ENCODE data around the gene DCTPP1.
"Not testable (repeated sequence)": the region's sequence is repeated elsewhere in the genome, so short reads cannot be mapped to it uniquely, and the experiment has no call there.

Gene DCTPP1

DNA sequence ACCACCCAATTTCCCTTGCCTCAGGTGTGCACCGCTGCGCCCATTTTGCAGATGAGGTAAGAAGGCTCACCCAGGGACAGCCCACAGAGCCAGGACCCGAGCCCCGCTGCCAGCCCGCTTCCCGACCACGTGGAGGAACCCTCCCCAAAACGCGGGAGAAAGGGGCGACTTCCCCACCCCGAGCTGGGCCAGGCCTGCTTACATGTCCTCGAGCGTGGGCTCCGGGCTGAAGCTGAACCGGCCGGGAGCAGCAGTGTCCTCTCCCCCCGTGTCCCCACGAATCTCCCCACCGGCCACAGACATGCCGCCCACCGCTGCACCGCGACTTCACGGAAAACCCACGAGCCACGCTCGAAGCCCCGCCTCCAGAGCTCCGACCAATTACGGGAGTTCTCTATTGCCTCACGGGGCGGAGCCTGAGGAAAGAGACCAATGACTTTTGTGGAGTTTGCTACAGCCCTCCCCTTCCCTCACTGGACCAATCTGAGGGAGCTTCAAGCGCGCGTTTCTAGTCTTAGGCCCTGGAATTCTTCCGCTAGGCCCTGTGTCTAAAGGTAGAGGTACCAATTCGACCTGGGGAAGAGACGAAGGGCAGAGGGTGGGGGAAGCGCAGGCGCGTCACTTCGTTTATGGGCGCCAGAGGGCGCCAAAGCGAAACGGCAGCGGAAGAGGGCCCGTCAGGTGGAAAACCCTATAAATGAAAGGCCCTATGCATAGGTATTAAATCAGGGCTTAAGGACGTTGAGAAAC, at the start of gene DCTPP1:
TSS of gene DCTPP1 (minus strand) at position 353 of the 750 bp plus-strand sequence. CDS start at position 303, 50 bp downstream.
- DNase-seq, result peak; percentile 98 to 99

DNA sequence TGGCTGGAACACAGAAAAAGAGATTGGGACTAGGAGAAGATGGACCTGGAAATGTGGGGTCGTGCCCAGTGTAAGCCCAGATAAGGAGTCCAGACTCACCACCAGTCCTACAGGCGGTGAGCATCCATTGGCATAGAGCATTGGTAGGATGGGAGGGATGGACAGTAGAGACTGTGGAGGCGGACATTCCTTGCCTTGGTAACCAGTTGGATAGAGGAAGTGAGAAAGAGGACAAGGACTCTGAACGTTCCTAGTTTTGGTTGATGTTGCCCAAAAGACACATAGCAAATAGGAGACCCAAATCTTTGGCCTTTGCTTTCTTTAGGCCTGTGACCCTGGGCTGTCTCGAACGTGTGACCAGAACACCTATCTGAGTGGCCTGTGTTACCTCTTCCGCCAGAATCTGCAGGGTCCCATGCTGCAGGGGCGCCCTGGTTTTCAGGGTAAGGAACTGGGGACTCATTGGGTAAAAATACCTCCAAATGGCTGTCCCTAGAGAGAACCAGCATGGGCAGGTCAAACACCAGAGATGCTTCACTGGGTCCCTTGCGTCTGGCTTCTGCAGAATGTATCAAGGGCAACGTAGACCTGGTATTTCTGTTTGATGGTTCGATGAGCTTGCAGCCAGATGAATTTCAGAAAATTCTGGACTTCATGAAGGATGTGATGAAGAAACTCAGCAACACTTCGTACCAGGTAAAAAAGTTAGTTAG, 49.1 kb upstream of the DCTPP1 start:
- DNase-seq, result no peak

DNA sequence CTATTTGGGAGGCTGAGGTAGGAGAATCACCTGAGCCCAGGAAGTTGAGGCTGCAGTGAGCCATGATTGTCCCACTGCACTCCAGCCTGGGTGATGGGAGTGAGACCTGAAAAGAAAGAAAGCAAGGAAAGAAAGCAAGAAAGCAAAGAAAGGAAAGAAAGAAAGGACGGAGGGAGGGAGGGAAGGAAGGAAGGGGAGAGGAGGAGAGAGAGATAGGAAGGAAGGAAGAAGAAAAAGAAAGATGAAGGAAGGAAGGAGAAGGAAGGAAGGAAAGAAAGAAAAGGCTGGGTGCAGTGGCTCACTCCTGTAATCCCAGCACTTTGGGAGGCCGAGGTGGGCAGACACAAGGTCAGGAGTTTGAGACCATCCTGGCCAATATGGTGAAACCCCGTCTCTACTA, 47.9 kb upstream of the DCTPP1 start:
- DNase-seq, result not testable (repeated sequence)

DNA sequence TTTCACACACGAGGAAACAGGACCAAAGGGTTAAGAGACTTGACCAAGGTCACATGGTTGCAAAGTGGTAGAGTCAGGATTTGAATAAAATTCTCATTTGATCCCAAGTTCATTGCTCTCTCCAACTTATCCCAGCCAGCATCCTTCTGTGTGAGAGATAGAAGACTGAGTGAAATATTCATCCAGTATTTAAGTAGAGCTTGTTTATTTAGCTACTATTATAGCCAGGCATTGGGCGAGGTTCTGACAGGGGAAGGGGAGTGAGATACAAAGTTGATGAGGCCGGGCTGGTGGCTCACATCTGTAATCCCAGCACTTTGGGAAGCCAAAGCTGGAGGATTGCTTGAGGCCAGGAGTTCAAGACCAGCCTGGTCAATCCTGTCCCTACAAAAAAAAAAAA, 47.2 kb upstream of the DCTPP1 start:
- no peak for DNase-seq

DNA sequence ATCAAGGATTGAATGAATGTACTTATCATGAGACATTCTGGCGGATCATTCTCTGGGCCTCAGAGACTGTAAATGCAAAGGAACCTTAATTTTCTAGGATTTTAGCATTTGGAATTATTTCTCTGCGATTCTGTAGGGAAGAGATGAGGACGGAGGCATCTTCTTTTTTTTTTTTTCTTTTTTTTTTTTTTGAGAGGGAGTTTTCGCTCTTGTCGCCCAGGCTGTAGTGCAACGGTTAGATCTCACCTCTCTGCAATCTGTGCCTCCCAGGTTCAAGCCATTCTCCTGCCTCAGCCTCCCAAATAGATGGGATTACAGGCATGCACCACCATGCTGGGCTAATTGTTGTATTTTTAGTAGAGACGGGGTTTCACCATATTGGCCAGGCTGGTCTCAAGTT, 44.9 kb upstream of the DCTPP1 start:
- DNase-seq, result no peak

DNA sequence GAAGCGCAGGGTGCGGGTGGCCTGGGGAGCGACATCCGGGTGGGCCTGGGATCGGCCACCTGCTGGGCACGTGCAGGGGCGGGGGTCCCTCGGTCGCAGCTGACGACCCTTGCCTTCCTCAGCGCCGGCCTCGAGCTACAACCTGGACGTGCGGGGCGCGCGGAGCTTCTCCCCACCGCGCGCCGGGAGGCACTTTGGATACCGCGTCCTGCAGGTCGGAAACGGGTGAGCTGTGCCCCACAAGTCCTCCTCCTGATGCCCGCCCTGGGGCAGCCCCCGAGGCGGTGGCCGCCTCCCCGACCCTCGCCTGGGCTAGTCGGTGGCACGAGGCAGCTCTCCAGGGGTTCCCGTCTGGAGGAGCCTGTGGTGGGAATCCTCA, 44.2 kb upstream of the DCTPP1 start:
- DNase-seq, result no peak

DNA sequence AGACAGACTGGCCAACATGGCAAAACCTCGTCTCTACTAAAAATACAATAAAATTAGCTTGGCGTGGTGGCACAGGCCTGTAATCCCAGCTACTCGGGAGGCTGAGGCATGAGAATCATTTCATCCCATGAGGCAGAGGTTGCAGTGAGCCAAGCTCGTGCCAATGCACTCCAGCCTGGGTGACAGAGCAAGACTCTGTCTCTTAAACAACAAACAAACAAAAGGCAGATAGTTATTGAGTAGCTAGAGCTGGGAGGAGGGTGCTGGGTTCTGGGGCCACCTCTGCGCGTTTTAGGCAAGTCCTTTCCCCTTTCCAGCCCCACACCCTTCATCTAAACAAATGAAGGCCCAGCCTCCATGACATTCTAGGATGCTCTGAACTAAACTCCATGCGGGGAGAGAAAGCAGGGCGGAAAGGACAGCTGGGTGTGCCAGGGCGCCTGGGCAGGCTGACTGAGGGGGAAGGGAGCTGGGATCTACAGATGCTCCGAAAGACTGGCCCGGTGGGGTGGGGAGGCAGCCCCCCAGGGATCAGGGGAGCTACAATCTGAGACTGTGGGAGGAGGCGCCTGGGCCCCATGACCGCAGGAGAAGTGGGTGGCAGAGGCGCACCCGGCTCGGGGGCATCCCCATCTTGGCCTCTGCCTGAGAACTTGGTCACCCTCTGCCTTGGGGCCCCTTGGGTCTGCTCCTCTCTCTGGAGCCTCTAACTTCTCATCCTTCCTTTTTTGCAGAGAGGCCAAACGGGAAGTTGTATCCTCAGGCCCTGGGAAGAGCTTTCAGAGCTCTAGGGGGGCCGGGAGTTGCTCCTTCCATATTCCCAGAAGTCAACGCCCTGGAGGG, 43.6 kb upstream of the DCTPP1 start:
- no peak for DNase-seq

DNA sequence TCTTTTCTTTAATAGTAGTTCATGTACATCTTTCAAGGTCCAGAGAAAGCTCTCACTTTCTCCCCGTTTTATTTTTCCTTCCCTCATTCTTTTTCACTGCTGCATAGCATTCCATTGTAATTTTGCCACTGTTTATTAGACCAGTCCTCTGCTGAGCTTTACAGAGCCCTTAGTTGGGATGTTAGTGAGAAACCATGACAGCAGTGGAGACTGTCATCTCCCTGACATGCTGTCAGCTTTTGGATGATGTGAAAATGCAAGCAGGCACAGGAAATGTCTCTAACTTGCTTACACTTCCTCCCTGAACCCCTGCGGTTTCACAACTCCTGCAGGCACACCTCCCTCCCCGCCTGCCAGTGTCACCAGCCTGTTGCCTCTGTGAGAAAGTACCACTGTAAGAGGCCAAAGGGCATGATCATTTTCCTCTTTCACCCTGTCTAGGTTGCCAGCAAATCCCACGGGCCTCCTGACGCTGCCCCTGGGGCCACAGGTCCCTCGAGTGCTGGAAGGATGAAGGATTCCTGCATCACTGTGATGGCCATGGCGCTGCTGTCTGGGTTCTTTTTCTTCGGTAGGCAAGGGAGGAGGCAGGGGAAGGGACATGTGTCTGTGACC, 42.6 kb upstream of the DCTPP1 start, which contains the start of gene ITGAL:
TSS of gene ITGAL (plus strand) at position 415 of the 615 bp plus-strand sequence. CDS start at position 511, 96 bp downstream.
- no peak for DNase-seq

DNA sequence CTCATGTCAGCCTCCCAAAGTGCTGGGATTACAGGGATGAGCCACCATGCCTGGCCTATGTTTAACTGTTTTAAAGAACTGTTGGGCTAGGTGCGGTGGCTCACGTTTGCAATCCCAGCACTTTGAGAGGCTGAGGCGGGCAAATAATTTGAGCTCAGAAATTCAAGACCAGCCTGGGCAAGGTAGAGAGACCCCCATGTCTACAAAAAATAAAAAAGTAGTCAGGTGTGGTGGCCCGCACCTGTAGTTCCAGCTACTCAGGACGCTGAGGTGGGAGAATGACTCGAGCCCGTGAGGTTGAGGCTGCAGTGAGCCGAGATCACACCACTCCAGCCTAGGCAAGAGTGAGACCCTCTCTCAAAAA, 40.8 kb upstream of the DCTPP1 start:
- DNase-seq, result no peak

DNA sequence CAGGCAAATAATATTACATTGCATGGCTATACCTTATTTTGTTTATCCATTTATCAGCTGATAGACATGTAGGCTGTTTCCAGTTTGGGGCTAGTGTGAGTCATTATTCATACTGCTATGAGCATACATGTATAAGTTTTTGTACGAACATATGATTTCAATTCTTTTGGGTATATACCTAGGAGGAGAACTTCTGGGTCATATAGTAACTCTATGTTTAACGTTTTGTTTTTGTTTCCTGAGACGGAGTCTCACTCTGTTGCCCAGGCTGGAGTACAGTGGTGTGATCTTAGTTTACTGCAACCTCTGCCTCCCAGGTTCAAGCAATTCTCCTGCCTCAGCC, 40.3 kb upstream of the DCTPP1 start:
- DNase-seq, result no peak

DNA sequence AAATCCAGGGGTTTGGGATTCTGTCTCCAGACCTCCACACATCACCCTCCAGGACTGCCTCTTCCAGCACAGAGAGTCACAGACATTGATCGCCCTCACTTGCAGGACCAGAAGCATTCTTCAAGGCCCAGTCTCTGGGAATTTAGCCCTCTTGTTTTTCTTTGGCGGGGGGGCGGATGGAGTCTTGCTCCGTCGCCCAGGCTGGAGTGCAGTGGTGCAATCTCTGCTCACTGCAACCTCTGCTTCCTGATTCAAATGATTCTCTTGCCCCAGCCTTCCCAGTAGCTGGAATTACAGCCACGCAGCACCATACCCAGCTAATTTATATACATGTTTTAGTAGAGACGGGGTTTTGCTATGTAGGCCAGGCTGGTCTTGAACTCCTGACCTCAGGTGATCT, 34.2 kb upstream of the DCTPP1 start:
- no peak for DNase-seq

DNA sequence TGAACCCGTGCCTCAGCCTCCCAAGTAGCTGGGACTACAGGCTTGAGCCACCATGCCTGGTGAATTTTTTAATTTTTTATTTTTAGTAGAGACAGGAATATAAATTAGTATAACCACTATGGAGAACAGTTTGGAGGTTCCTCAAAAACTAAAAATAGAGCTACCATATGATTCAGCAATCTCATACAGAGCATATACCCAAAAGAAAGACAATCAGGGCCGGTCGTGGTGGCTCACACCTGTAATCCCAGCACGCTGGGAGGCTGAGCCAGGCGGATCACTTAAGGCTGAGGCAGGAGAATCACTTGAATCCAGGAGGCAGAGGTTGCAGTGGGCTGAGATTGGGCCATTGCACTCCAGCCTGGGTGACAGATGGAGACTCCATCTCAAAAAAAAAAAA, 31.6 kb upstream of the DCTPP1 start:
- not testable (repeated sequence) for DNase-seq

DNA sequence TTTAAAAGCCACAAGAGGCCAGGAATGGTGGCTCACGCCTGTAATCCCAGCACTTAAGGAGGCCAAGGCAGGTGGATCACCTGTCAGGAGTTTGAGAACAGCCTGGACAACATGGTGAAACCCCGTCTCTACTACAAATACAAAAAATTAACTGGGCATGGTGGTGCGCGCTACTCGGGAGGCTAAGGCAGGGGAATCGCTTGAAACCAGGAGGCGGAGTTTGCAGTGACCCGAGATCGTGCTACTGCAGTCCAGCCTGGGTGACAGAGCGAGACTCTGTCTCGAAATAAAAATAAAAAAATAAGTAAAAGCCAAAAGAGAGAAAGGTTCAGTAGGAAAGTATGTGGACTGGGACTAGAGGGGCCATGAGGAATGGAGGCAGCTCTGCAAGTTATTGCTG, 29.6 kb upstream of the DCTPP1 start:
- no peak for DNase-seq

DNA sequence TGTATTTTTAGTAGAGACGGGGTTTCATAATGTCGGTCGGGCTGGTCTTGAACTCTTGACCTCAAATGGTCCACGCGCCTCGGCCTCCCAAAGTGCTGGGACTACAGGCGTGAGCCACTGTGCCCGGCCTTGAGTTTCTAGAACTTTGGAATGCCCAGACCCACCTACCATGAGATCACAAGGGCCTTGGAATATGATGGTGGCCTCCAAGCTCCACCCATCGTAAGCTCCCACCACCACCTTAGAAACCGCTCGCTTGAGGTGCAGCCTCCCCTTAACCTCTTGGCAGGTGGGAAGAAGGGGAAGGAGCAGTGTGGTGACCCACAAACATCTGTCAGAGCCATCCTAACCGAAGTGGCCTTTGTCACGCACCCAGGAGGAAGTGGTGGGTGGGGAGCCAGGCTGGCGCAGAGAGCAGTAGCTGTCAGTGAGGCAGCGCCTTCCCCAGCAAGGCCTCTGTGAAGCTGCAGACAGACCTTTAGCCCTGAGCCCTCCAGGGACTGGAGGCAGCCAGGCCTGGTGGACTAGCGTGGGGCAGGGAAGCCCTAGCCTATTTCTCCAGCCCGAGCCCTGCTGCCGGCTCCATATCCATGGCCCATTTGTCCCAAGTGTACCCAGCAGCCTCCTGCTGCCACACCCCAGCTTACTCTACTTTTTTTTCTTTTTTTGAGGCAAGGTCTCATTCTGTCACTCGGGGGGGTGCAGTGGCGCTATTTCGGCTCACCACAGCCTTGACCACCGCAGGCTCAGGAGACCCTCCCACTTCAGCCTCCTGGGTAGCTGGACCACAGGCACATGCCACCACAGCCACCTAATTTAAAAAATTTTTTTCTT, 28.9 kb upstream of the DCTPP1 start:
- DNase-seq, result no peak

DNA sequence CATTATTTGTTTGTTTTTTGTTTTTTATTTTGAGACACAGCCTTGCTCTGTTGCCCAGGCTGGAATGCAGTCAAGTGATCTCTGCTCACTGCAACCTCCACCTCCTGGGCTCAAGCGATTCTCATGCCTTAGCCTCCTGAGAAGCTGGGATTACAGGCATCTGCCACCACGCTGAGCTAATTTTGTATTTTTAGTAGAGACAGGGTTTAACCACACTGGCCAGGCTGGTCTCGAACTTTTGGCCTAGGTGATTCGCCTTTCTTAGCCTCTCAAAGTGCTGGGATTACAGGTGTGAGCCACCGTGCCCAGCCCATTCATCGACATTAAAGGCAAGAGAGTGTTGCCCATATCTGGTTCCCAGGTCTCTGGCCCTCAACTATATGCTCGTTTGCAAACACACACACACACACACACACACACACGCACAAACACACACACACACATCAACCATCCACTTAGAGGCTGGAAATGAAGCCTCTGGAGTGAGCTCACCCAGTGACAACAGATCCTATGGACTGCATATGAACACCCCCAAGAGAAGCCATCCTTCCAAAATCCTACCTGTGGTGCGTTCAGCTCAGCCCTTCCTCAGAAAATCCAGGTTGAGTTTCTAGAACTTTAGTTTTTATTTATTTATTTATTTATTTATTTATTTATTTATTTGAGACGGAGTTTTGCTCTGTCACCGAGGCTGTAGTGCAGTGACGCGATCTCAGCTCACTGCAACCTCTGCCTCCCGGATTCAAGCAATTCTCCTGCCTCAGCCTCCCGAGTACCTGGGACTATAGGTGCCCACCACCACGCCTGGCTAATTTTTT, 28.1 kb upstream of the DCTPP1 start:
- DNase-seq, result no peak

DNA sequence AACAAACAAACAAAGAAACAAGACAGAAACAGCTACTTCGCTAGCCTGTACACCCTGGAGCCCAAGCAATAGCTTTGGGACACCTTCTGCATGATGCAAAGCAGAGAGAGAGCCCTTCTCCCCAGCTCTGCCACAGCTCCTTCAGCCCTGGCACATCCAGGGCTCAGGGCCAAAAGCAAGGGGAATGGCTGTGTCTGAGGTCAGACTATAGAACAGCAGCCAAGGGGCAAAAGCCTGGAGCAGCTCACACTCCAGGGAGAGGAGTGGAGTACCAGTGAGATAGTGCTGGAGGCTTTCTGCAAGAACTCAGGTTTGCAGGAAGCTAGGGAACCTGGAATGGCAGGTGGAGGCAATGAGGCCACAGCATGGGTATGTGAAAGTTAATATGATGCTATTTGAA, 27.4 kb upstream of the DCTPP1 start:
- no peak for DNase-seq

DNA sequence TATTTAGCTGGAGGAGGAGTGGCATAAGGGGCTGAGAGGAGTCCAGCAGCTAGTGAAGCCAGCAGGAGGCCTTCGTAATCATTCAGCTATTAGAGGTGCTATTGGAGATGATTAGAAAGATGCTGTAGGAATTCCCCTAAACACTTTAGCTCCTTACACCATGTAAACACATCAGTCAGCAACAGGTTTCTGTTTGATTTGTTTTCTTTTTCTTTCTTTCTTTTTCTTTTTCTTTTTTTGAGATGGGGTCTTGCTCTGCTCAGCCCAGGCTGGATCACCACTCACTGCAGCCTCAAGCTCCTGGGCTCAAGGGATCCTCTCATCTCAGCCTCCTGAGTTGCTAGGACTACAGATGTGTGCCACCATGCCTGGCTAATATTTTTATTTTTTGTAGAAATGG, 26.5 kb upstream of the DCTPP1 start:
- no peak for DNase-seq

DNA sequence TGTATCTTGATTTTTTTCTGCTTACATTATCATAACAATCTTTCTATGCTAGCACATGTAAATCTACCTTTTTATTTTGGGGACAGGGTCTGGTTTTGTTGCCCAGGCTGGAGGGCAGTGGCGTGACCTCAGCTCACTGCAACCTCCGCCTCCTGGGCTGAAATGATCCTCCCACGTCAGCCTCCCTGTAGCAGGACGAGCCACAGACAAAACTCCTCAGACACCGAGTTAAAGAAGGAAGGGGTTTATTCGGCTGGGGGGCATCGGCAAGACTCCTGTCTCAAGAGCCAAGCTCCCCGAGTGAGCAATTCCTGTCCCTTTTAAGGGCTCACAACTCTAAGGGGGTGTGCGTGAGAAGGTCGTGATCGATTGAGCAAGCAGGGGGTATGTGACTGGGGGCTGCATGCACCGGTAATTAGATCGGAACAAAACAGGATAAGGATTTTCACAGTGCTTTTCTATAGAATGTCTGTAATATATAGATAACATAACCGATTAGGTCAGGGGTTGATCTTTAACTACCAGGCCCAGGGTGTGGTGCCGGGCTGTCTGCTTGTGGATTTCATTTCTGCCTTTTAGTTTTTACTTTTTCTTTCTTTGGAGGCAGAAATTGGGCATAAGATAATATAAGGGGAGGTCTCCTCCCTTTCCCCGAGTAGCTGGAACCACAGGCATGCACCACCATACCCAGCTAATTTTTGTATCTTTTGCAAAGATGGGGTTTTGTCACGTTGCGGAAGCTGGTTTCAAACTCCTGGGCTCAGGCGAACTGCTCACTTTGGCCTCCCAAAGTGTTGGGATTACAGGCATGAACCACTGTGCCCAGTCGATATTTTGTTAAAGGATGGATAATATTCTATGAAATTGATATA, 23.1 kb upstream of the DCTPP1 start:
- not testable (repeated sequence) for DNase-seq

DNA sequence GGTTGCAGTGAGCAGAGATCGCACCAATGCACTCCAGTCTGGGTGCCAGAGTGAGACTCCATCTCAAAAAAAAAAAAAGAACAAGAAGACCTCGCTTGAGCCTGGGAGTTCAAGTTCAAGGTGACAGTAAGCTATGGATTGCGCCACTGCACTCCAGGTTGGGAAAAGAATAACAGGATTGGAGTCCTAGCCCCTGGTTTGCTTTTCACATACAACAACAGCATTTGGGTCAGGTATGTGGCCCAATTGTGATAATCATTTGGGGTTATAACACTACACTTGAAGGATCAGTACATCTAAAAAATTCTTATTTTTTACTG, 19.2 kb upstream of the DCTPP1 start:
- DNase-seq, result no peak

DNA sequence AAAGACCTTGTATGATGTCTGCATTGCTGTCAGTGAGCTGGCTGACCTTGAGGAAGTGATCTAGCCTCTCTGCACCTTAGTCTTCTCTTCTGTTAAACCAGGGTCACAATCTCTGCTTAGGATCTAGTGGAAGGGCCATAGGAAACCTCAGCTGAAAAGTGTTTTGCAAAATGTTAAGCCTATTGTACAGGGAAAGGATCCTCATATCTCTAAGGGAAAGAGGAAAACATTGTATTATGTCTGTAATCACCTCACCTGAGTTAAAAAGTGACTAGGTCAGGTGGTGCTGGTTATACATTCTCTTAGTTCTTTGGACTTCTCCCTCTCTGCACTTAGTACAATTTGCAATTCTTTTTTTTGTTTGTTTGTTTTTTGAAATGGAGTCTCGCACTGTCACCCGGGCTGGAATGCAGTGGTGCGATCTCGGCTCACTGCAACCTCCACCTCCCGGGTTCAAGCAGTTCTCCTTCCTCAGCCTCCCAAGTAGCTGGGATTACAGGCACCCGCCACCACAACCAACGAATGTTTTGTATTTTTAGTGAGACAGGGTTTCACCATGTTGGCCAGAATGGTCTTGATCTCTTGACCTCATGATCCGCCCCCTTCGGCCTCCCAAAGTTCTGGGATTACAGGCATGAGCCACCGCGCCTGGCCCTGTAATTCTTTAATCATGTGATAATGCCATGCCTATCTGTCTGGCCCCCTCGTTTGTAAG, 17.8 kb upstream of the DCTPP1 start:
- no peak for DNase-seq

Measured in SW 1271 (cell line).